Mucosa of stomach (tissue), 1 donor: ENCODE data around the gene ERH.

Experiments used
- H3K27me3 ChIP-seq: one replicate; pipeline ENCODE4 v1.7.0; 2013; ENCODE audit warnings: mild to moderate bottlenecking, low read length; ENCODE audit not compliant: control insufficient read depth, insufficient read depth
- H3K36me3 ChIP-seq: one replicate; pipeline ENCODE4 v1.7.0; 2013; ENCODE audit warnings: low read length; ENCODE audit not compliant: control insufficient read depth, insufficient read depth
- H3K4me1 ChIP-seq: one replicate; pipeline ENCODE4 v1.7.0; 2013; ENCODE audit warnings: mild to moderate bottlenecking, low read length; ENCODE audit not compliant: control insufficient read depth, insufficient read depth
- H3K4me3 ChIP-seq: one replicate; pipeline ENCODE4 v1.7.0; 2013; ENCODE audit warnings: low read length
- H3K9ac ChIP-seq: one replicate; pipeline ENCODE4 v1.7.0; 2013; ENCODE audit warnings: mild to moderate bottlenecking, low read length, moderate library complexity
- H3K9me3 ChIP-seq: one replicate; pipeline ENCODE4 v1.7.0; 2013; ENCODE audit warnings: mild to moderate bottlenecking, low read length, moderate library complexity; ENCODE audit not compliant: control insufficient read depth
- donor health status: Pancreatic carcinoma.

The ERH gene

GRCh38 chr14:69363964-69364363 lies 34.1 kb downstream of the ERH start:
- H3K4me1 ChIP-seq, result no peaks in the 10 kb centered on the region
- no peak overlapping the region for H3K4me3 ChIP-seq
- H3K27me3 ChIP-seq, result no peaks in the 10 kb centered on the region
- H3K9ac ChIP-seq, result no peak overlapping the region
- no peaks in the 10 kb centered on the region for H3K36me3 ChIP-seq
- H3K9me3 ChIP-seq, result no peaks in the 10 kb centered on the region

GRCh38 chr14:69363055-69363454 lies 35.0 kb downstream of the ERH start:
- Histone ChIP-seq H3K4me1 (no peaks in the 10 kb centered on the region), H3K4me3 (no peak overlapping the region), H3K36me3 (no peaks in the 10 kb centered on the region), H3K9ac (no peak overlapping the region), H3K9me3 (no peaks in the 10 kb centered on the region), H3K27me3 (peaks cover under 1% of the 10 kb centered on the region)

DNA sequence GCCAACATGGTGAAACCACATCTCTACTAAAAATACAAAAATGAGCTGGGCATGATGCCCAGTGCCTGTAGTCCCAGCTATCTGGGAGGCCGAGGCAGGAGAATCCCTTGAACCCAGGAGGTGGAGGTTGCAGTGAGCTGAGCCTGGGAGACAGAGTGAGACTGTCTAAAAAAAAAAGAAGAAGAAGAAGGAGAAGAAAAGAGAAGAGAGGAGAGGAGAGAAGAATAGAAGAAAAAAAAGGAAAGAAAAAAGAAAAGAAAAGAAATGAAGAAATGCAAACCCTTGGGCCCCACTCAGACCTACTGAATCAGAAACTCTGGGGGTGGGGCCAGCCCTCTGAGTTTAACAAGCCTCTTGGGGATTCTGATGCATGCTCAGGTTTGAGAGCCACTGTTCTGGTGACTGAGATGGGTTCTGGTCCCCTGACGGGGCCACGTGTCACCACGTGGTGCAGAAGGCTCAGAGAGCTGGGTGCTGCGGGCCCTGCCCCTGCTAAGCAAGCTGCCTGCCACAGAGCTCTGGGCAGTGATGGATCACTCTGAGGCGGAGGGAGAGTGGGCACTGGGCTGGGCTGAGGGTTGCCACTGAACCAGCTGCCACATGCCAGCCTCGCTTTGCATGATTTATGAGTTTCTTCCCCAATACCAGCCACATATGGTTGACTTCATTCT lies 37.5 kb downstream of the ERH start:
- no peaks in the 10 kb centered on the region for H3K9me3 ChIP-seq
- no peak overlapping the region for H3K4me3 ChIP-seq
- H3K4me1 ChIP-seq, result no peaks in the 10 kb centered on the region
- H3K36me3 ChIP-seq, result no peaks in the 10 kb centered on the region
- H3K9ac ChIP-seq, result no peak overlapping the region
- H3K27me3 ChIP-seq, result peaks cover 3% of the 10 kb centered on the region

DNA sequence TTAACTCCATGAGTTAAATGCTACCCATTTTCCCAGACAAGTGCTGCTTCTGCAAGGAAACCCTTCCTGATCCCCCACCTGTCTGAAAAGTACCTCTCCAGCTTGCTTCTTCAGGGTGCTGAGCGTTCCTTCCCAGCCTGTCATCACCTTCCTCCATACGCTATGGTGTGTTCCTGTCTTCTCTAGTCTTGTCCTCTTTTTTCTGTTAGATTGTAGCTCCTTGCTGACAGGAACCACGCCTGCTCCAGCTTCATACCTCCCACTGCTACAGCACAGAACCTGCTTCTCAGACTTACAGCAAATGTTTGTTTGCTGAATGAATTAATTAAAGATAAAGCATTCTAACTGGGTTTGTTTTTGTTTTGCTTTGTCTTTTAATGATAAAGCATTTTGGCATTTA lies 39.1 kb downstream of the ERH start:
- peaks cover 9% of the 10 kb centered on the region for H3K4me1 ChIP-seq
- no peaks in the 10 kb centered on the region for H3K9me3 ChIP-seq
- no peak overlapping the region for H3K4me3 ChIP-seq
- H3K27me3 ChIP-seq, result peaks cover 3% of the 10 kb centered on the region
- H3K9ac ChIP-seq, result no peak overlapping the region
- no peaks in the 10 kb centered on the region for H3K36me3 ChIP-seq

GRCh38 chr14:69358233-69358963 lies 39.7 kb downstream of the ERH start:
- H3K9ac ChIP-seq, result no peak overlapping the region
- H3K9me3 ChIP-seq, result no peaks in the 10 kb centered on the region
- H3K36me3 ChIP-seq, result no peaks in the 10 kb centered on the region
- peaks cover 9% of the 10 kb centered on the region for H3K4me1 ChIP-seq
- H3K4me3 ChIP-seq, result no peak overlapping the region
- peaks cover 3% of the 10 kb centered on the region for H3K27me3 ChIP-seq

GRCh38 chr14:69357544-69358200 lies 40.4 kb downstream of the ERH start:
- H3K9me3 ChIP-seq, result no peaks in the 10 kb centered on the region
- H3K4me3 ChIP-seq, result no peak overlapping the region
- H3K36me3 ChIP-seq, result no peaks in the 10 kb centered on the region
- peaks cover 3% of the 10 kb centered on the region for H3K27me3 ChIP-seq
- H3K4me1 ChIP-seq, result peaks cover 9% of the 10 kb centered on the region
- no peak overlapping the region for H3K9ac ChIP-seq

GRCh38 chr14:69356903-69357543 lies 41.1 kb downstream of the ERH start:
- peaks cover 3% of the 10 kb centered on the region for H3K27me3 ChIP-seq
- H3K4me3 ChIP-seq, result no peak overlapping the region
- H3K9ac ChIP-seq, result no peak overlapping the region
- H3K4me1 ChIP-seq, result peaks cover 9% of the 10 kb centered on the region
- H3K36me3 ChIP-seq, result no peaks in the 10 kb centered on the region
- H3K9me3 ChIP-seq, result no peaks in the 10 kb centered on the region

DNA sequence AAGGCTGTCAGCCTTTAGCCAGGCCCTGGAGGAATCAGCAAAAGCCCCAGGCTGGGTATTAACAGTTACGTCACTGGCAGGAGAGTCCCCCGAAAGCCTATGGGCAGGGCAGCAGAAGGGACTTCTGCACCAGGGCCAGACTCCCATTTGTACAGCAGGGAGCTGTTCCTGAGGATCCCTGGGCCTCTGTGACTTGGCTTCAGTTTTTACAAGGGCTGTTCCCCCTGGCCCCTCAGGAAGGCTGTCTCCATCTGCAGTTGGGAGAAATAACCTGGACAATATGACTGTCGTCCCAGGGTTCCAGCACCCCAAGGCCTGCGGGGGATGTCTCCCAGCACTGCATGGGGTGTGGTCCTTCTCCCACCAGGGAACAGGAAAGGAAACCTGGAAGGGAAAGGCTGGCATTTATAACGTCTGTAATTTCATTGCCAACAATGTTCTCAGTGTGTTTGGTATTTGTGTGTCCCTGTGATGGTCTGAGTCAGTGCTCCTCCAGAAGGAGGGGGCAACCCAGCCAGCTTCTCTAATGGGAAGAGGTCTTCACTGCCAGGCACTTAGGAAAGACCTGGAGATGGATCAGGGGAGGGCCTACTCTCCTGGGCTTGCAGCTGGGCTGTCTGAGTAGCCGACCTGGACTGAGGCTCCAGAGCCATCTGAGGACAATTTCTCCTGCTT lies 42.4 kb downstream of the ERH start:
- H3K9ac ChIP-seq, result no peak overlapping the region
- no peaks in the 10 kb centered on the region for H3K36me3 ChIP-seq
- H3K27me3 ChIP-seq, result peaks cover 3% of the 10 kb centered on the region
- H3K4me3 ChIP-seq, result no peak overlapping the region
- H3K9me3 ChIP-seq, result no peaks in the 10 kb centered on the region
- H3K4me1 ChIP-seq, result peaks cover 9% of the 10 kb centered on the region

GRCh38 chr14:69355154-69355597 lies 42.9 kb downstream of the ERH start:
- H3K4me1 ChIP-seq, result peaks cover 9% of the 10 kb centered on the region
- no peak overlapping the region for H3K4me3 ChIP-seq
- no peak overlapping the region for H3K9ac ChIP-seq
- H3K9me3 ChIP-seq, result no peaks in the 10 kb centered on the region
- H3K36me3 ChIP-seq, result no peaks in the 10 kb centered on the region
- peaks cover 4% of the 10 kb centered on the region for H3K27me3 ChIP-seq

- no peaks in the 10 kb centered on the region for H3K9me3 ChIP-seq
- no peaks in the 10 kb centered on the region for H3K36me3 ChIP-seq
- peaks cover 5% of the 10 kb centered on the region for H3K27me3 ChIP-seq
- H3K4me1 ChIP-seq, result peaks cover 9% of the 10 kb centered on the region
- no peak overlapping the region for H3K4me3 ChIP-seq
- no peak overlapping the region for H3K9ac ChIP-seq
Observed at GRCh38 chr14:69354383-69355153, 43.5 kb downstream of the ERH start.

DNA sequence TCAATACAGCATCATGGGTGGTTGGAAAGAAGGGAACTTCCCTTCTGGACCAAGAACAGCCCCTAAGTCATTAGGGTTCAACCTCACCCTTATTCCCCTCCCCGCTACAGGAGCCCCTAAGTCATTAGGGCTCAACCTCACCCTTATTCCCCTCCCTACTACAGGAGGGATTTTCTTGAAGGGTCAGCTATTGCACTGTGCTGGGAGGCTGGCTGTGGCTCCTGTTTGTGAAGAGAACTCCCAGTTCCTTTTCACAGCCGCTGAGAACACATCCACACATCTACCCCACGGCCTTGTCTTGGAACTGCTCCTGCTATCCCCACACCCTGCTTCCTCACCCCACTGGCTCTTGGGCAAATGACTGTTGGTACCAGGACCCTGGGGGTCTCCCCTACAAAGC lies 44.9 kb downstream of the ERH start:
- Histone ChIP-seq H3K9me3 (no peaks in the 10 kb centered on the region), H3K27me3 (peaks cover 9% of the 10 kb centered on the region), H3K4me3 (no peak overlapping the region), H3K36me3 (no peaks in the 10 kb centered on the region), H3K4me1 (peaks cover 9% of the 10 kb centered on the region), H3K9ac (no peak overlapping the region)
